H54 (cell line): ENCODE data around the gene MRPL14.
"Not testable (repeated sequence)": the region's sequence is repeated elsewhere in the genome, so short reads cannot be mapped to it uniquely, and the experiment has no call there.

Experiments used
- DNase-seq: peaks from one replicate; pipeline ENCODE4 v3.0.0; 2011; ENCODE audit warnings: low spot score, mixed read lengths; ENCODE audit not compliant: insufficient read length
- FAIRE-seq: peaks from 3 replicates; lab custom pipeline; 2011; peaks lifted over from hg19 to GRCh38; lab: Jason Lieb, UNC
- POLR2A ChIP-seq: IDR thresholded peaks from 2 replicates; pipeline ENCODE4 v1.6.1; 2011; ENCODE audit warnings: low read depth, mild to moderate bottlenecking, low read length

Gene MRPL14

DNA sequence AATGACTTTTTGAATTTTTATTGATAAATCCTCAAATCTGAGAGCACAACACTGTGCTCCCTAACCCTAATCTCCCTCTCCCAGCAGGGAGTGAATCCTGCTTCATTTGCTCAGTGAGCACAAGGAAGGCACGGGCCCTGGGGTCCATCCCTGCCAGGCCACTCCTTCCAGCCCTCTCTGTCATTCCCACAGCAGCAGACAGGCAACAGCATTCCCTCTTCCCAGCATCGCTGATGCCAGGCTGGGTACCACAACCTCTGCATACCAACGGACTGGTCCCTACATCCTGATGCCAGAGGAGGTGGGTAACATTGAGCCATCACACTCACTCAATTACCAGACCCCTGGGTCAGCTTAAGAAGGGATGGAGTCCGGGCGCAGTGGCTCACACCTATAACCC, 34.2 kb downstream of the MRPL14 start:
- TF ChIP-seq POLR2A, result no peak
- FAIRE-seq (no peak), DNase-seq (no peak)

GRCh38 chr6:44091981-44092884, 35.0 kb downstream of the MRPL14 start:
- FAIRE-seq, result no peak
- TF ChIP-seq POLR2A, result no peak
- no peak for DNase-seq

DNA sequence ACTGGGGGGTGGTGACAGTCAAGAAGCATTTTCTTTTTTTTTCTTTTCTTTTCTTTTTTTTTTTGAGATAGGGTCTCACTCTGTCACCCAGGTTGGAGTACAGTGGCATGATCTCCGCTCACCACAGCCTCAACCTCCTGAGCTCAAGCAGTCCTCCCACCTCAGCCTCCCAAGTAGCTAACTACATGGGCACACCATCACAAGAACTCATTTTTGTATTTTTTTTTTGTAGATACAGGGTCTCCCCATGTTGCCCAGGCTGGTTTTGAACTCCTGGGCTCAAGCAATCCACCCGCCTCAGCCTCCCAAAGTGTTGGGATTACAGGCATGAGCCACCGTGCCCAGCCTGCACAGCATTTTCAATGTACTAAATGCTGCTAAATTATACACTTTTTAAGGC, 35.9 kb downstream of the MRPL14 start:
- not testable (repeated sequence) for FAIRE-seq, DNase-seq

DNA sequence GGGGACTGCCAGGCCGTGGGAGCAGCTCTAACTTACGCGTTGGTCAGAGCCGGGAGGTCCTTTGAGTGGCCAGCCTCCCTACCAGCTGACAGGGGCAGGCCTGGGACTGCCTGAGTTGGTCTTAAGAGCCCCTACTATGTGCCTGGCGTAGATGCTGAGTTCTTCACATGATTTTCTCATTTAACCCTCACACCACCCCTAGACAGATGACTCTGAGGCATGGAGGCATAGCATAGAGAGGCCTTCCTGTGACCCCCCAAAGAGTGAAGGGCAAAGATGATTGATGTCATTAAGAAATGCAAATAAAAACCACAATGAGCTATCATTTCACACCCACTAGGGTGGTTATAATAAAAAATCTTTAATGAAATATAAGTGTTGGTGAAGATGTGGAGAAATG, 36.8 kb downstream of the MRPL14 start:
- FAIRE-seq (no peak), DNase-seq (no peak)
- no peak for TF ChIP-seq POLR2A

- DNase-seq (no peak), FAIRE-seq (no peak)
- TF ChIP-seq POLR2A, result no peak
These were observed 38.2 kb downstream of the MRPL14 start for GRCh38 chr6:44088827-44089590.

DNA sequence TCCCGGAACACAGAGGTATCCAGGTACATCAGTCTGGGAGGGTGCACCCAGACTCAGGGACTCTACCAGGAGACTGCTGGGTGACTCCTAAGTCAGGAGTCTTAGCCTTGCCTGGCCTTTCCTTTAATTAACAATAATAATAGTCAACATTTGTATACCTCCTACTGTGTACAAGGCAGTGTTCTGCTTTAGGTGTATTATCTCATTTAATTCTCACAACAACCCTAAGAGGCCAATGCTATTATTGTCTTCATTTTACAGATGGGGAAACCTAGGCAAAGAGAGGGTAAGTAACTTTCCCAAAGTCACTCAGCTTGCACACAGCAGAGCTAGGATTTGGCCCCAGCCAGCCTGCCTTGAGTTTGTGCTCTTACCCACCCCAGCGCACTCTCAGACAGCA, 39.6 kb downstream of the MRPL14 start:
- TF ChIP-seq POLR2A, result no peak
- no peak for FAIRE-seq

GRCh38 chr6:44086931-44087574, 40.2 kb downstream of the MRPL14 start:
- FAIRE-seq (no peak), DNase-seq (no peak)
- no peak for TF ChIP-seq POLR2A

More for the DNA sequence above, 39.6 kb downstream of the MRPL14 start:
- no peak for DNase-seq

DNA sequence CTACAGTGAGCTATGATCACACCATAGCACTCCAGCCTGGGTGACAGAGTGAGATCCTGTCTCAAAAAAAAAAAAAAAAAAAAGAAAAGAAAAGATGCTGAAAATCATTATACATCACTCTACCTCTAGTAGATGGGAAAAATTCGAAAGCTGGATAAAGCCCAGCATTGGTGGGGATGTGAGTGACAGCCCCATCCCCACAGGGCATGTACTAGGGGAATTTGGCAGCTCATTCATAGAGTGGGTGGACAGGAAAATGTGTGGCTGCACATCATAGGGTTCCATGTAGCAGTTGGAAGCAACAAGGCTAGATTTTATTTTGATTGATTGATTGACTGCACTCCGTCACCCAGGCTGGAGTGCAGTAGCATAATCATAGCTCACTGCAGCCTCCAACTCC, 42.0 kb downstream of the MRPL14 start:
- FAIRE-seq, result no peak
- no peak for DNase-seq
- no peak for TF ChIP-seq POLR2A

DNA sequence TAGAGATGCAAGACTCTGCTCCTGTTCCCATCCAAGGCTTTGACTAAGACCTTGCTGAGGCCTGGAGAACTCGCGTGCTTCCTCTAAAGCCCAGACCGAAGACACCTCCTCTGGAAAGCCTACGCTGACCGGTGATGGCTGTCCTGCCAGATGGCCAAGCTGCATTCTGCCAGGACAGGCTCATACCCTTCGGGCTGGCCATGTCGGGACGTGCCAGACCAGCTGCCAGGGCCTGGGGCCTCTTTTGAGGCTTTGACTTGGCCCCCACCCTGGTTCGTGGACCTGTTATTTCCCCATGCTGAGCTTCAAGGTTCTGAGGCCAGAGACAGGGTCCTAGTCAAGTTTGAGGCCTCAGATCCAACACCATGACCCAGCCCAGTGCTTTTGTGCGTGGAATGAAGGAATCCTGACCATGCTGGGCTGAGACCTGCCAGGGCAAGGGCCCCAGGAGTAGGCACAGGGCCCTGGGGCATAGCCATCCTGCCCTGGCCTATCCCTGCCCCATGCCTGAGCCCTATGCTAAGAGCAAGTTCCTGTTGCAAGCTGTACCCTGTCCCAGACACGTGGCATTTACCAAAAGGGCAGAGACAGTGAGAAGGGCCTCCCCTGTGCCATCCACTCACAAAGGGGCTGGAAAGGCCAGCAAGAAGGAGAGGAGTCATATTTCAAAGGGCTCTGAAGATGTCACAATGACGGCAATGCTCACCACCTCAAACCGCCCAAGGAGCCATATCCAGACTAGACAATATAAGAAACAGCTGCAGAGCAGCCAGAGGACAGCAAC, 42.8 kb downstream of the MRPL14 start:
- DNase-seq (no peak), FAIRE-seq (no peak)

GRCh38 chr6:44082872-44083321, 44.4 kb downstream of the MRPL14 start:
- FAIRE-seq (no peak), DNase-seq (no peak)
- no peak for TF ChIP-seq POLR2A

More for the DNA sequence above, 42.8 kb downstream of the MRPL14 start:
- no peak for TF ChIP-seq POLR2A

GRCh38 chr6:44081753-44082152, 45.5 kb downstream of the MRPL14 start:
- no peak for TF ChIP-seq POLR2A
- DNase-seq (no peak), FAIRE-seq (no peak)

DNA sequence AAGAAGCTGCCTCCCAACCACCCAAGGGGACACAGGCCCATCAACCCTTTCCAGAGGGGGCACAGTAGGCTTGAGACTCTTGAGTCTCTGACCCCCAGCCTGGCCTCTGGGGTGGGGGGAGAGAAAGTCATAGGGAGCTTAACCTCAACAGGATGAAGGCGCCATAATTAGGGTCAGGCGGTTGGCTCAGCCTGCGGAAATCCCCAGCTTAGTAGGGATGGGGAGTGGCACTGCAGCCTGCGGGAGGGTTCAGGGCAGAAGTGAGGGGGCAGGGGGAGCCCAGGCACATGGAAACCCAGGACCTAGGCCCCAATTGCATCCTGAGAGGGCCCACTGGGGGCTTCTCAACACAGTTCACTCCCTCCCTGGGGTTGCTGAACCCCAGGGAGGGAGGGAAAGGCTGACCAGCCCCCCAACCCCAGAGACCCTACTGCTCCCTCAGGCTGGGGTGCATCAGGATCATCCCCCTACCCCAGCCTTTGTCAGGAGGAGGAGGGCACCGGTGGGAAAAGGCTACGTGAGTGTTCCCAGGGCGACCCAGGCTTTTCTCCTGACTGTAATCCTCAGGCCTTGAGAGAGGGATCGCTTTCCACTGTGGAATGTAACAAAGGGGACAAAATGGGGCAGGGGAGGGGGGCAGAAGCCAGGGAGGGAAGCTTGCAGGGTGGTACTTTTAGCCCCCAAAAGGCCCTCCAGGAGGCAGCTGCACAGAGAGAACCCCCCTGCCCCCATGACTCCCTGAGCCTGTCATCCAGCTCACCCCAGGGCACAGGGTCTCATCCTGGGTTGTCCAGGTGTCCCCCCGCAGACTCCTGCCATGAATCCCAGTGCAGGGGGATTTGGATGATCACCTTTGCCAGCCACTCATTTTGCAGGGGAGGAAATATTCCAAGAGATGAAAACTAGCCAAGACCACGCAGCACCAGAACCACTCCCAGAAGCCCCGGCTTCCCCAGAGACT, 46.4 kb downstream of the MRPL14 start:
- no peak for DNase-seq
- TF ChIP-seq POLR2A, result no peak
- no peak for FAIRE-seq
